Activated CD4-positive, alpha-beta T cell treated with anti-CD3 and anti-CD28 coated beads, Interleukin-2, amount 10 ng/mL, durations not matched to agents 24 days and 14 days (primary cell): ENCODE measurements around the gene UST. TPM values are rescaled to one million over a fixed set of nuclear protein-coding genes. Genes with fewer than 3 reads are reported as not detected.
"Not testable (repeated sequence)": the region's sequence is repeated elsewhere in the genome, so short reads cannot be mapped to it uniquely, and the experiment has no call there.

Experiments used
- DNase-seq: peaks from one replicate; pipeline ENCODE4 v3.0.0; 2022
- H3K27ac Mint-ChIP-seq: one replicate; pipeline ENCODE4 v1.8.0; 2022; ENCODE audit warnings: mild to moderate bottlenecking, mixed read lengths
- H3K27me3 Mint-ChIP-seq: one replicate; pipeline ENCODE4 v1.8.0; 2022; ENCODE audit warnings: mixed read lengths
- H3K36me3 Mint-ChIP-seq: one replicate; pipeline ENCODE4 v1.8.0; 2022; ENCODE audit warnings: low read depth, mild to moderate bottlenecking, mixed read lengths
- H3K4me1 Mint-ChIP-seq: one replicate; pipeline ENCODE4 v1.8.0; 2021; ENCODE audit warnings: mixed read lengths
- H3K4me3 Mint-ChIP-seq: one replicate; pipeline ENCODE4 v1.8.0; 2022; ENCODE audit warnings: mild to moderate bottlenecking, moderate library complexity, mixed read lengths
- H3K9me3 Mint-ChIP-seq: one replicate; pipeline ENCODE4 v1.8.0; 2021; ENCODE audit warnings: mixed read lengths
- intact Hi-C: fragments of 100-400 bp; cut with micrococcal nuclease; formaldehyde crosslinking; loops from one replicate; pipeline ENCODE4 v1.15.1; 2023
- total RNA-seq: library from RNA; stranded (reverse); gene quantifications from 2 replicates; pipeline ENCODE4 v1.2.3, GENCODE V29; 2022

The UST gene
- total RNA-seq, 1 donor from 2014 or later: 0.70 TPM

DNA sequence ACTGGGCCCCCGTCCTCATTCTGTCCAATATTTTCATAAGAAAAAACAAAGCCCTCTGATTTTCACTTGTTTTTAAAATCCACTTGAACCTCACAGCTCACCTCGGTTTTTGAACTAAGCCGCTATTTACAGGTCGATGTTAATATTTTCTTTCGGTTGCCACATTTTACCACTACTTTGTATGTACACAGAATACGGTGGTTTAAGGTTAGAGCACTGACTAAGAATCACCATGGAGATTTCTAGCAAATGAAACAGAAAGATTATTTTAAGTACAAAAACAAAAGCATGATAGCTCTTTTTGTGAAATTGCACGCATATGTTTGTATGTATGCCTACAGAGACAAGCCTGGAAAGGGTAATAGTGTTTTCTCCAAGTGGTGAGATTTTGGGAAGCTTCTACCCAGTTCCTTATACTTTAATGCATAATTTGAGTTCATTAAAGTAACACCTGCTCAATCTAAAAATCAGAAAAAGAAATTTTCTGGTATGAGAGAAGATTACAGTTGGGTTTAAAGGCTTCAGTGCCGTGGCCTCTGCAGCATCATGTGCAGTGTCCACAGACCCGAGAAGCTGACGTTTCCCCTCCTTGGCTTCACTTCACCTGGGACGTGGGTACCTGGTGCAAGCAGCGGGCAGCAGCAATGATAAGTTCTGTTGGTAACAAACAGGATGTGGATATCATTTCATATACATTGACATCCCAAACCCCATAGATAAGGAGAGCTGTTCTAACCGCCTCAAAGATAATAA, 144.0 kb downstream of the UST start:
- Mint-ChIP-seq H3K4me3 (no peak overlapping the region), H3K27ac (no peak overlapping the region), H3K9me3 (no peaks in the 10 kb centered on the region), H3K4me1 (no peaks in the 10 kb centered on the region), H3K27me3 (no peaks in the 10 kb centered on the region), H3K36me3 (no peaks in the 10 kb centered on the region)
- intact Hi-C loops: no loop called here
- no peak for DNase-seq

DNA sequence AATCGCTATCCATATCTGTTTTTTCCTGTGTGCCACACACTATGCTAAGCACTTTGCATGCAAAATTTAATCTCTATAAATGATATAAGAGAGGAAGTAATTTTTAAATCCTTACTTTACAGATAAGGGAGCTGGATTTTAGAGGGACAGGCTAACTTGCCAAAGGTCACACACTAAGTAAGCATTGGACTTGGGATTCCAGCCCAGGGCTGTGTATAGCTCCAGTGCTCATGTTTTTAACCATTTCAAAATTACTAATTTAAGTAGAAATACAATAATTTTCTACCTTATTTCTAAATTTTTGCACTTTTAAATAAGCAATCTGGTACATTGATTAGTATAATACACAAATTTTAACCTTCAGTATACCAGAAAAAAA, 144.6 kb downstream of the UST start:
- Mint-ChIP-seq H3K9me3 (no peaks in the 10 kb centered on the region), H3K4me3 (no peak overlapping the region), H3K4me1 (no peaks in the 10 kb centered on the region), H3K27ac (no peak overlapping the region), H3K27me3 (no peaks in the 10 kb centered on the region), H3K36me3 (no peaks in the 10 kb centered on the region)
- intact Hi-C loops: no loop called here
- DNase-seq: no peak

DNA sequence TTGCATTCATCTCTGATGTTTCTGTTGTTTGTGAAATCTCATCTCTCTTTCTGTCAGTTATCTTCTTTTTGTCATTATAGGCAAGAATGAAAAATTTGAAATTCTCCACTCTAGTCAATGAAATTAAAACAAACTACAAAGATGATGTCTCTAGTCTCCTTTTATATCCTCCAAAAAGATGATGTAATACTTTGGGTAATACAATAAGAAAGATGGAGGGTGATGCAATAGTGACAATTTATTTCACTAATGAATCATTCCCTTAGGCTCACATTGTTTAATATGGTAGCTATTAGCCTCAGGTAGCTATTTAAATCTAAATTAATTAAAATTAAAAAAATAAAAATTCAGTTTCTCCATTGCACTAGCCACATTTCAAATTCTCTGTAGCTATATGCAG, 145.4 kb downstream of the UST start:
- Mint-ChIP-seq H3K9me3 (no peaks in the 10 kb centered on the region), H3K27me3 (no peaks in the 10 kb centered on the region), H3K36me3 (no peaks in the 10 kb centered on the region), H3K4me1 (no peaks in the 10 kb centered on the region), H3K4me3 (no peak overlapping the region), H3K27ac (no peak overlapping the region)
- intact Hi-C loops: no loop called here
- no peak for DNase-seq

DNA sequence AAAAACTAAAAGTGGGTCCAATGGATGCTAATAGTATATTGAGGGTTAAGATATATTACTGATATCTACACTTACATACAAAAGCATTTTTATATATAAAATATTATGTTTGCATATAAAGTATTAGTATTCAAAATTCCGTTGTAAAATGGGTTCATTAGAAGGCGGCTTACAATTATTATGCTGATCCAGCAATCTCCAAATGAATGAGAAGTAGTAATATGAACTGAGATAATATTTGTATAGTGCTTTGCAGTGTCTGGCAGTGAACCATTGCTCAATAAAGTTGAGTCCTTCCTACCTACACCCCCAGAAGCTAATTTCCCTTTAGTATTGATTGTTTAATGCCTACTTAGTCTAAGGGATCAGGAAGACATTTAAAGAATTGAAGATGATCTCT, 146.2 kb downstream of the UST start:
- Mint-ChIP-seq H3K4me3 (no peak overlapping the region), H3K4me1 (no peaks in the 10 kb centered on the region), H3K36me3 (no peaks in the 10 kb centered on the region), H3K27me3 (no peaks in the 10 kb centered on the region), H3K9me3 (no peaks in the 10 kb centered on the region), H3K27ac (no peak overlapping the region)
- intact Hi-C loops: no loop called here
- no peak for DNase-seq

DNA sequence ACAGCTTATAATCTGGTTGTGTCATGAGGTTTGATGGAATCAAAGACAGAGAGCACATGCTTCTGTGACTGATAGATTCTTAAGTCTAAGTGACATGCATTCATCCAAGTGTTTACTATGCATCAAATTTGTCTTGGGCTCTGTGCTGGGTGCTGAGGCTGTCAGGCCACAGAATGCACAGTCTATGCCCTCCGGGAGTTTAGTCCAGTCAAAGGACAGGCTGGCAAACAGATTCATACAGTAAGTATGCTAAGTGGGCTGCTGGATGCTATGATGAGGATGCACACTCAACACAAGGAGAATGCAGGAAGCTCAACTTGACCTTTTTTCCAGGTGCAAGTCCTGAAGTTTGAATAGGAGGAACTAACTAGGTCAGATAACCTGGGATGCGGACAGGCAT, 146.7 kb downstream of the UST start:
- Mint-ChIP-seq H3K27me3 (no peaks in the 10 kb centered on the region), H3K27ac (no peak overlapping the region), H3K36me3 (no peaks in the 10 kb centered on the region), H3K4me3 (no peak overlapping the region), H3K4me1 (no peaks in the 10 kb centered on the region), H3K9me3 (no peaks in the 10 kb centered on the region)
- intact Hi-C loops: no loop called here
- DNase-seq: no peak

DNA sequence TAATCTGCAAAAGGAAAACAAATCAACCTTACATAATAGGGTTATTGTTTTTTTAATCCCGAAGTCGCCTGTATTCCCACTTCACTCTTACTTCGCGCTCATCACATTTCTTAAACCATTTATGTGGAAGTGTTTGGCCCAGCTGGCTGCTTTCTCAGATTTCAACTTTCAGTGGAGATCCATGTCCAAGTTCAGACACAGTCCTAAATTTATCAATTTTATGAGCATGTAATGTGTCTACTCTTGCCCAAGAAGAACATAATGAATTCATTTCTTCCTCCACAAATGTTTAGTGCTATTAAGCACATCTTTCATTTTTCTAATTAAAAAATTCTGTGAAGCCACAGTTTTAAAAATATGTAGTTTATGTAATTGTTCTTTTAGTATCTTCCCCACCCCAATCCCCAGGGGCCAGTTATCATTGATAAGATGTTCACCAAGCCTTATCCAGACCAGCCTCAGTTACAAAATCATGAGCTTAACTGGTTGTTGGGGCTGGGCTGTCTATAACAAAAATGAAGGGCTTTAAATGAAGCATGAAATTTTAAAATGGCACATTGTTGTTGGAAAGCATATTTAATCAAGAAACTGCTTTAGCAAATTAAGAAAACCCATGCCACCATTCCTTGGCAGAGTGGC, 151.7 kb downstream of the UST start:
- Mint-ChIP-seq H3K27me3 (peaks cover 6% of the 10 kb centered on the region), H3K4me3 (no peak overlapping the region), H3K4me1 (no peaks in the 10 kb centered on the region), H3K36me3 (no peaks in the 10 kb centered on the region), H3K9me3 (no peaks in the 10 kb centered on the region), H3K27ac (no peak overlapping the region)
- no peak for DNase-seq
- intact Hi-C loops: no loop called here

DNA sequence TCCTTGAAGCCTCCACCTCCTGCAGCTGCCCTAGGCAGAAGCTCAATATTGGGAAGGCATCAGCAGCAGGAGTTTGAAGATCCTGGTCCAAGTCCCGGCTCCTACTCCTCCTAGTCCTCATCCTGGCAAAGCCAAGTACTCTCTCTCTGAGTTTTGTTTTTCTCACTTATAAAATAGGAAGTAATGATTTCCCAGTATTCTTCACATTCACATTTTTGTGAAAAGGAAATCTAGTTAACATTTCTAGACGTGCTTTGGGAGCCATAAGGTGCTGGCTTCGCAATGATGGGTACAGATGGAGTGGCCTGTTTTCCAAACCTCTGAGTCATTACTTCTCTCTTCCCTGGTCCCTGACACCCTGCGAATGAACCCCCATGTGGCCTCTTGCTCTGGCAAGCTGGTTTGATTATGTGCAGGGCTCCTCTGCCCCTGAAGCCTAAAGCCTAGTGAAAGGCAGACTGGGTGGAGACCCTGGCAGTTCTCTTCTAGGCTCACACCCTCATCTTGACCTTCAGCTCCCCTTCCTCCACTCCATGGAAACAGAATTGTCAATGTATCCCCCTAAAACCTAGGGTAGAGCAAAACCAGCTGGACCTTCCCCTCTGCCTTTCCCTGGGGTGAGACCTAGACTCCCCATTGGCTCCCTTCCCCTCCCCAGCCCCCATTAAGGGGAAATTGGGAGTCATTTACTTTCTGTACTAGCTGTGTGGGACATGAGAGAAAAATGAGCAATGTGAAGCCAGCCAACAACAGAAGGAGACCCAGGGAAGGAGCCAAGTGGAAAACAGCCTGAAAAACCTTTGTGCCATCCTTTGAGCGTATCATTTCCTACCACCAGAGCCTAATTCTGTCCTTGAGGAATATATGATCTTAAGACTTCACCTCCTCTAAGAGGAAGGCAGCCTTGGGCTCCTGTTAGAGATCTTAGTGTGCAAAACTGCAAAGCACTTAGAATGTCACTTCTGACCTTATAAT, 158.4 kb downstream of the UST start:
- H3K27ac Mint-ChIP-seq: no peak overlapping the region
- peaks cover 23% of the 10 kb centered on the region for H3K27me3 Mint-ChIP-seq
- no peak overlapping the region for H3K4me3 Mint-ChIP-seq
- H3K9me3 Mint-ChIP-seq: no peaks in the 10 kb centered on the region
- DNase-seq: no peak
- H3K36me3 Mint-ChIP-seq: no peaks in the 10 kb centered on the region
- intact Hi-C loops: no loop called here
- H3K4me1 Mint-ChIP-seq: no peaks in the 10 kb centered on the region

DNA sequence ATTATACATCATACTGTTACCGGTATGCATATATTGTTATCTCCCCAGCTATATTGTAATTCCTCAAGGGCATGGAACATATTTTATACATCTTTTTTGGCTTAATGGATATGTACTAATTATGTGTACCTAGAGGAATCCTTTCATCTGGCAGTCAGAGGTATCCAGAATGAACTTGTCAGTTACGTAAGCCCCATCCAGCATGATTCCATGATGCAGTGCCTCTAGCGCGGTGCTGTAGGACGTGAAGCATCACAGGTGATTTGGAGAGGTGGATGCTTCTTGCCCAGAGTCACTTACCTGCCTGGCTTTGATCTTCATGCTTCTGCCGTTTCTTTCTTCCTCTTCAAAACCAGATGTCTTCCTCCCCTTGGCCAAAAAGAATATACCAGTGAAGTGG, 159.1 kb downstream of the UST start:
- DNase-seq: no peak
- Mint-ChIP-seq H3K36me3 (no peaks in the 10 kb centered on the region), H3K4me1 (no peaks in the 10 kb centered on the region), H3K27me3 (peaks cover 24% of the 10 kb centered on the region), H3K4me3 (no peak overlapping the region), H3K9me3 (no peaks in the 10 kb centered on the region), H3K27ac (no peak overlapping the region)
- intact Hi-C loops: no loop called here

DNA sequence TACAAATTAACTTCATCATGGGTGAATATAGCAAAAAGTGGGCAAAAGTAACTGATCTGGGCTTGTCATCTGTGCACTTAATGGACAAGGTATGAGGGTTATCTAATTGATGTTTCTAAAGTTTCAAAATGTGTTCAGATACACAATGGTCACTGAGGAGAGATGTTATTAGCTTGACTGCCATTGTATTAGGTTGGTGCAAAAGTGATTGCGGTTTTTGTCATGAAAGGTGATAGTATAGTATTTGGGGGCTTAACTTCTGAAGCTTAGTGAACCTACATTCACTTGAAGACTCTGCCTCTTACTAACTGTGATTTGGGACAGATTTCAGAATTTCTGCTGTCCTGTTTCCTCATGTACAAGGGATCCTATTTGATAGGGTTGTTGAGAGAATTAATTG, 159.6 kb downstream of the UST start:
- intact Hi-C loops: no loop called here
- Mint-ChIP-seq H3K36me3 (no peaks in the 10 kb centered on the region), H3K27me3 (peaks cover 23% of the 10 kb centered on the region), H3K9me3 (no peaks in the 10 kb centered on the region), H3K4me1 (no peaks in the 10 kb centered on the region), H3K27ac (no peak overlapping the region), H3K4me3 (no peak overlapping the region)
- no peak for DNase-seq

DNA sequence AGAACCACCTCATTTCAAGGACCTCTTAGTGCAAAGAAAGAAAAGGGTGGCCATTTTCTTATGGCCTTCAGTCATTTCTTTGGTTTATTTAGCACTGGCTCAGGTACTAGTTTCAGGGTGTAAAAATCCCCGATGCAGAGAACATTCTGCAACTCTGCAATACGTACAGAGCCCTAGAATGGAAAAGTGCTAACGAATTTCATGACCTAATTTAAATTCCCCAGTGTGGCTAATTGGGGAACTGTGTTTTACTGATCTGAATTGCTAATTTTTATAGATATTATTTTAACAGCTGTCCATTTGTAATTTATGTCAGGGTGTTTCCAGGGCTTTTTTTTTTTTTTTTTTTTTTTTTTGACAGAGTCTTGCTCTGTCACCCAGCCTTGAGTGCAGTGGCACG, 160.7 kb downstream of the UST start:
- Mint-ChIP-seq H3K4me1 (no peaks in the 10 kb centered on the region), H3K4me3 (no peak overlapping the region), H3K27ac (no peak overlapping the region), H3K27me3 (peaks cover 22% of the 10 kb centered on the region), H3K9me3 (no peaks in the 10 kb centered on the region), H3K36me3 (no peaks in the 10 kb centered on the region)
- DNase-seq: no peak
- intact Hi-C loops: no loop called here

DNA sequence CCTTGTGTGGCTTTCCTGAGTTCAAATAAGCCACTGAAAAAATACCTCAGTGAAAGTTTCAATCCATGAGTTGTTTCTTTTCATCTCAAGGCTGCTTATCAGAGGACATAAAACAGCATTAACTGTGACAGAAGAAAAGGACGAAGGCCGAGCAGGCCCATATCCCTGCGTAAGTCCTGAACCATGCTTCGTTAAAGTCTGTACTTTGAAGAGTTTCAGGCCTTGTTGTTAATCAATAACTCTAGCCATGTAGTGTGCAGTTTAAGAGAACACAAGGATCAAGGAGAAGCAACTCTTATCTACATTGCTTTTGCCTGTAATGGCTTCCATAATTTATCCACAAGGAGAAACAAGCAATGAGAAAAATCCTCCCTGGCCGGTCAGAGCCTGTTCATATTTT, 165.4 kb downstream of the UST start:
- Mint-ChIP-seq H3K27ac (no peak overlapping the region), H3K4me1 (no peaks in the 10 kb centered on the region), H3K4me3 (no peak overlapping the region), H3K9me3 (no peaks in the 10 kb centered on the region), H3K36me3 (no peaks in the 10 kb centered on the region), H3K27me3 (peaks cover 2% of the 10 kb centered on the region)
- DNase-seq: no peak
- intact Hi-C loops: no loop called here

DNA sequence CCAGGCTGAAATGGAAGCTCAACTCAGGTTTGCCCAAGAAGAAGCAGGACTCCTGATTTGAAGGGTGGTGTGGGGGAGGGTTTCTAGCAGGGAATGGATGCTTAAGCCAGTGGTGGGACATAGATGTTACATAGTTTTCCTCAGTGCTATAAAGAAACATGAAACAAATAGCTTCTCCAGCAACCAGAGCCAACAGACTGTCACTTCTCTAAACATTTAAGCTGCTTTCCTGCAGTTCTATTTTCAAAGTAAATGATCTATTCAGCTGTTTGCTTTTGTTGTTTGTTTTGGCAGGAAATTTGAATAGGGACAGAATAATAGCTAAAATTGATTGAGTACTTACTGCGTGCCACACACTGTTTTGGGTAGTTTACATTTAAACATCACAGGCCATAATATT, 169.0 kb downstream of the UST start:
- Mint-ChIP-seq H3K27me3 (no peaks in the 10 kb centered on the region), H3K36me3 (no peaks in the 10 kb centered on the region), H3K4me3 (no peak overlapping the region), H3K27ac (no peak overlapping the region), H3K4me1 (no peaks in the 10 kb centered on the region), H3K9me3 (peaks cover 11% of the 10 kb centered on the region)
- DNase-seq: no peak
- intact Hi-C loops: no loop called here

DNA sequence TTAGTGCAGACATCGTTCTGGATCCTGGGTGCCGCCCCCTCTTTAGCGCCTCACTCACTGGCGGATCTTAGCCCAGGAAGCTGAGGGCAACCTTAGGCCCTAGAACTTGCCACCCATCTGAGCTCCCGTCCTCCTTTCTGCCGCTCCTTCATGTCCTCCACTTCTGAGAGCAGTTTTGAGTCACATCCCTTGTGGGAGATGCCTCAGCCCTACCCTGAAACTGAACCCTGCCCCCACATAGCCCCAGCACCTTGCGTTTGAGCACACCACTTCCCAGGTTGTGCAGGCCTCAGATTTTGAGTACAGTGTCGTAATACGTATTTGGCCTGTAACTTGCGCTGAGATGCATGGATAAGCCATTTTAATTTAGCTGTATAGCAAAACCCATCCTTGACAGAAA, 169.7 kb downstream of the UST start:
- DNase-seq, H3K27ac Mint-ChIP-seq, H3K36me3 Mint-ChIP-seq, H3K4me1 Mint-ChIP-seq, intact Hi-C loops, H3K27me3 Mint-ChIP-seq, H3K4me3 Mint-ChIP-seq: not testable (repeated sequence)
- H3K9me3 Mint-ChIP-seq: peaks cover 15% of the 10 kb centered on the region
